OCI-LY7 (cell line): ENCODE data around the gene RNF126.

Source experiments
- CTCF ChIP-seq: fragments of 200-600 bp; sonication (generic); conservative IDR thresholded peaks from 2 replicates; pipeline ENCODE4 v1.5.1; 2014; ENCODE audit warnings: mild to moderate bottlenecking, antibody characterized with exemption, low read length, moderate library complexity, mixed read lengths
- EZH2phosphoT487 ChIP-seq: fragments of 200-600 bp; sonication (generic); IDR thresholded peaks from 2 replicates; pipeline ENCODE4 v1.6.1; 2018; ENCODE audit warnings: low read depth, borderline replicate concordance, mild to moderate bottlenecking, mixed run types, antibody characterized with exemption, low read length, moderate library complexity, mixed read lengths

GRCh38 chr19:633068-633785, 29.8 kb downstream of the RNF126 start, which contains the start of gene POLRMT:
- TF ChIP-seq CTCF (no peak), EZH2phosphoT487 (no peak)
